Activated effector memory CD4-positive, alpha-beta T cell treated with anti-CD3 and anti-CD28 coated beads, Interleukin-2, amount 50 U/mL, for 16 hours (primary cell): ENCODE measurements around the gene UBL3.

Experiments
- DNase-seq: peaks from one replicate; pipeline ENCODE4 v3.0.0-alpha.2; 2020

The UBL3 gene

GRCh38 chr13:29805994-29806979, 44.1 kb downstream of the UBL3 start:
- no peak for DNase-seq

DNA sequence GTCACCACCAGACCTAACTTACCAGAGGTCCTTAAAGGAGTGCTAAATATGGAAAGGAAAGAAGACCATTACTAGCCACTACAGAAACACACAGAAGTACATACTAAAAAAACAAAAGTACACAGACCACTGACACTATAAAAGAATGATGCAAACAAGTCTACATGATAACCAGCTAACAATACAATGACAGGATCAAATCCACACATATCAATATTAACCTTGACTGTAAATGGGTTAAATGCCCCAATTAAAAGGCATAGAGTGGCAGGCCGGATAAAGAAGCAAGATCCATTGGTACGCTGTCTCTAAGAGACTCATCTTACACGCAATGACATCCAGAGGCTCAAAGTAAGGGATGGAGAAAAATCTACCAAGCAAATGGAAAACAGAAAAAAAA, 47.2 kb downstream of the UBL3 start:
- no peak for DNase-seq

DNA sequence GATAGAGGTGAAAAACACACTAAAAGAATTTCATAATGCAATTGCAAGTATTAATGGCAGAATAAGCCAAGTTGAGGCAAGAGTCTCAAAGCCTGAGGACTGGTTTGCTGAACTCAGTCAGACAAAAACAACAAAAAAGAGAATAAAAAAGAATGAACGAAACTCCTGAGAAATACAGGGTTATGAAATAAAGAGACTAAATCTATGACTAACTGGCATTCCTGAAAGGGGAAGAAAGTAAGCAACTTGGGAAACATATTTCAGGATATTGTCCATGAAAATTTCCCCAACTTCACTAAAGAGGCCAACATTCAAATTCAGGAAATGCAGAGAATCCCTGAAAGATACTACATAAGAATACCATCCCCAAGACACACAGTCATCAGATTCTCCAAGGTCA, 47.8 kb downstream of the UBL3 start:
- DNase-seq, result no peak

DNA sequence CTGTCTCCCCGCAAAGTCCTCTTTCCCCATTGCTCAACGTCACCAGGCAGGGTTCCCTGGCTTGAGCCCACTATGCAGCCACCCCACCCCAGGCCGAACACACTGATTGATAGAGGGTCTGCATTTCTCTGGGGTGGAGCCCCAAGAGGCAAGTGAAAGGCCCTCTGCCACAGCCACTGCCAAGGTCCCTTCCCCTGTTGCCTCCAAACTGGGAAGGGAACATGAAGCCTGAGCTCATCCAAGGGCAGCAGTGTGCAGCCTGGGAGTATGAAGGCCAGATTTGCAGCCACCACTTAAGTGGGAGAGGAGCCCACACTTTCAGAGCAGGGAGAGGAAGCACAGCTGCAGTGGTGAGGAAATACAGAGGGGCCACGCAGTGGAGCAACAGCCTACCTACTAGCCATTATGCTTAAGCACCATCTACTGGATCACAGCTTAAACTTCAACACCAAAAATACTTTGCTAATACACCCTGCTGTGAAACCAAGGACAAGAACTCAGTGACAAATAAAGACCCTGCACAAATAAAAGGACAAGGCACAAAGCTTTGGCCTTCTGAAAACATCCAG, 48.6 kb downstream of the UBL3 start:
- DNase-seq, result no peak

DNA sequence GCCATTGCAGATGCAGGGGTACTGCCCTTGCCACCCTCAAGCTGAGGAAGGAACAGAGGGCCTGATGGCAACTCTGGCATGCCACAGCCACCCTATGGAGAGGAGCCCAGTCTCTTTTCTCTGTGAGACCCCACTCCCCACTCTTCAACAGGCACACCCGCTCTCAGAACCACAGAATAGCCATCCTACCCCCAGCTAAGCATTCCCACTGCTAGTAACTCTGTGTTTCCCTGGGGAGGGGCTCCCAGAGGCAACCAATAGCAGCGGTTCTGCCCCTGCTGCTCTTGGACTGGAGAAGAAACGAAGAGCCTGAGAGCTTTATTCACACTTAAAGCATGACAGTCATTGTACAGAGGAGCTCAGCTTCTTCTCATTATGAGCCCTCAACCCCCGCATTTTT, 49.3 kb downstream of the UBL3 start:
- DNase-seq, result no peak

DNA sequence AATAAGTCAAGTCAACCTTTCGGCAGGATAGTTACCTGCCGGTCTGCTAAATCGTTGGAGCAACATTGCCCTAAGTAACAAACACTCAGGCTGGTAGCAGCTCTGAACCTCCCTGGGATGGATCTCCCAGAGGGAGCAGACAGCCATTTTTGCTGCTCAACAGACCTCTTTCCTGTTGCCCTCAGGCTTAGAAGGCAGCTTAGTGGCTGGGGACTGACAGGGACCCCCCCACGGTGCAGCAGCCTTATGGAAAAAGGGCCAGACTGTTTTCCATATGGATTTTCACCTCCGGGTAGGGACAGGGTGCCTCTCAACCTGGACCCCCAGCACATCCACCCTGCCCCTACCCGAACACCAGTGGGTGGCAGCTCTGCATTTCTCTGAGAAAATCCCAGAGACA, 49.7 kb downstream of the UBL3 start:
- no peak for DNase-seq

DNA sequence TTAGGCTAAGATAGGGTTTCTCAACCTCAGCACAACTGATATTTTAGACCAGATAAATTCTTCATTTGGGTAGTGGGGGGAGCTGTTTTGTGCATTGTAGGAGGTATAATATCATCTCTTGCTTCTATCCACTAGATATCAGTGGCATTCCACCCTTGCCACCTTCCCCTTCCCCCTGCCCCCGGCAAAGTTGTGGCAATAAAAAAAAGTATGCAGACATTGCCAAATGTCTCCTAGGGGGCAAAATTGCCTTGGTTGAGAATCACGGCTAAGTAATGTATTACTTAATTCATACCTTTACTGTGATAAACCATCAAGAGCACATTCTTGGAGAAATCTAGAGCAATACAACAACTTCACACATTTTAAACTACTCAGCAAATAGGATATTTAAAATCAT, 51.4 kb downstream of the UBL3 start:
- DNase-seq, result no peak

GRCh38 chr13:29791997-29792780, 58.2 kb downstream of the UBL3 start:
- DNase-seq, result no peak

DNA sequence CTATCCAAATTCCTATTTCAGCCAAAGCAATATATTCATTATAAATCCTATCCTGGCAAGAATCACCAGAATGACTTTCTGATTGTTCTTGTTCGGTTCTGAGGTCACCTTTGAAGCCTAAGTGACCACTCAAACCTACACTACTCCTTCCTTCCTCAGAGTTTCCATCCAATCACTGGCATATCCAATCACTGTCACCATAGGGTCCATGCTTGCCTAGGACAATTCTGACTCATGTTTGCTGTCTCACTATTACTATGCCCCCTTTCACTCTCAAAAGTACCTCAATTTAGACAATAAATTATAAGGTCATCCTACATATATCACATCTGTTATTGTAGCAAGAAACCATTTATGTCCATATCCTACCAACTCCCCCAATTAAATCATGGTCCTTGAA, 58.9 kb downstream of the UBL3 start:
- no peak for DNase-seq

DNA sequence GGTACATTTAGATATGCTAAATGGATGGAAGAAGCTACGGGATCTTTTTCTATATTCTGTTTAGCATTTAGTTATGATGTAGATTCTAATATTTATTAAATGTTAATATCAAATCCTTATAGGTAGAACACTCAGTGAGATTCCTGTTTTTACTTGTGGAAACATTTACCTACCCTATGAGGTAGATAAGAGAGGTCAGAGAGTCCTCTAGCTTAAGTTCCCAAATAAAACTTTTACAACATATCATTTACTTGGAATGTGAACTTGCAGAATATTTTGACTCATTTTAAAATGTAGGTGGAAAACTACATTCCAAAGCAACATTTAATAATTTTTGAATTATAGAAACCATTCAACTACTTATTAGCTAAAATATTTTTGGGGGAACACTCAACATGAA, 63.7 kb downstream of the UBL3 start:
- DNase-seq, result no peak

DNA sequence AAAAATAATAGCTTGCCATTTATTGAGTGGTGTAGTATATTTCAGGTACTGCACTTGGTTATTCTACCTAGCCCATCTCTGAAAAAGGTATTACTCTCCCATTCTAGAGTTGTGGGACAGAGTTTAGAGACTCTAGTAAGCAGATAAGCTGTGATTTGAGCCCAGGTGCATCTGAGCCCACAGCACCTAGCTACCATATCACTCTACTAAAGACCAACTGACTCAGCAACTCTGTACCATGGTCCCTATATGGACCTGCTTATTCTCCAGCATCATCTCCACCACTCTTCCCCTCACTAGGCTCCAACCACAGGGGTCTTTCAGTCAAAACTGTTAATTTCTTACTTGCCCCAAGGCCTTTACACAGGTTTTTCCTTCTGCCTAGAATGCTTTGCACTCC, 64.4 kb downstream of the UBL3 start:
- no peak for DNase-seq

GRCh38 chr13:29782798-29783197, 67.6 kb downstream of the UBL3 start:
- no peak for DNase-seq

DNA sequence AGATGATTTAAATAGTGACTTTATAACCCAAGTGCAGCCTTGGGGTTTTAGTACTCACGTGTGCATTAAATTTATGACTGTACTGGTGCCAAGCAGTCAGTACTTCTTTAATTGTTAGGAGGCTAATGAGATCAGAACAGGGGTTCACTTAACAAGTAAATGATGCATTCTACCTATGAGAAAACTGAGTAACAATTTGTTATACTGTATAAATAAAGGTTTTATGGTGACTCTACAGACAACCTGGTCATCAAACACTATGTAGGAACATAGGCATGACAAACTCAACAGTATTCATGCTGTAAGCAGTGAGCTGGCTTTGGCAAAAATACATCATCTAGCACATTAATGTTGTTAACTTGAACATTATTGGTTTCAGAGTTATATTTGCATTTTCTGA, 75.6 kb downstream of the UBL3 start:
- DNase-seq, result no peak

DNA sequence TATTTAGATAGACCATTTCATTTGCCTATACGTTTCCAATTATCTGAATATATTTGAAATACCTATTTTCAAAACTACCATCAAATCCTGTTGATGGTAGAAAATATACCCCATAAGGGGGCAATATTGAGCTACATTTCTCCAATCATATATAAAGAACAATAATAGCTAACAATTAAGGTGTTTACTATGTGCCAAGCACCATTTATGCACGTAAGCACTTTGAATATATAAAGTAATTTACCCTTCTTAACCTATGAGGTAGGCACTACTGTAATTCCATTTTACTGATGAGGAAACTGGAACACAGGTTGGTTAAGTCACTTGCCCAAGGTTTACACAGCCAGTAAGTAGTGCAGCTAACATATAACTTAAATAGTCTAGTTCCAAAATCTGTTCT, 79.2 kb downstream of the UBL3 start:
- DNase-seq, result no peak

DNA sequence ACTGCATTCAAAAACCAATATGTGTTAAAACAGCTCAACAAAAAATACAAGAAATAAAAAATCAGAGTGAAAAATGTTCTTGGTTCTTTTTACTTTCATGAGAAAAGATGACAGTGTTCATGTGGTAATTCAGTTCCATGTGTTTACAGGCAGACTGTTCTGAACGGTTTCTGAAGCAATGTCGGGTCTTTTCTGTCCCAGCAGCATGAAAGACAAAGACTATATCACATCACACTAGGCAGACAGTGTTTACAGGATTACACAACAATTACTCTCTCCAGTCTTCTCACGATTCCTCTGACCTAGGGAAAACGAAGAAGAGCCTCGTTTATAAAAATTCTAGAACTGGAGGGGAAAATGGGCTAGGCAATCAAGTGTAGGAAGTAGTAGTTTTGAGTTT, 83.4 kb downstream of the UBL3 start:
- DNase-seq, result no peak

DNA sequence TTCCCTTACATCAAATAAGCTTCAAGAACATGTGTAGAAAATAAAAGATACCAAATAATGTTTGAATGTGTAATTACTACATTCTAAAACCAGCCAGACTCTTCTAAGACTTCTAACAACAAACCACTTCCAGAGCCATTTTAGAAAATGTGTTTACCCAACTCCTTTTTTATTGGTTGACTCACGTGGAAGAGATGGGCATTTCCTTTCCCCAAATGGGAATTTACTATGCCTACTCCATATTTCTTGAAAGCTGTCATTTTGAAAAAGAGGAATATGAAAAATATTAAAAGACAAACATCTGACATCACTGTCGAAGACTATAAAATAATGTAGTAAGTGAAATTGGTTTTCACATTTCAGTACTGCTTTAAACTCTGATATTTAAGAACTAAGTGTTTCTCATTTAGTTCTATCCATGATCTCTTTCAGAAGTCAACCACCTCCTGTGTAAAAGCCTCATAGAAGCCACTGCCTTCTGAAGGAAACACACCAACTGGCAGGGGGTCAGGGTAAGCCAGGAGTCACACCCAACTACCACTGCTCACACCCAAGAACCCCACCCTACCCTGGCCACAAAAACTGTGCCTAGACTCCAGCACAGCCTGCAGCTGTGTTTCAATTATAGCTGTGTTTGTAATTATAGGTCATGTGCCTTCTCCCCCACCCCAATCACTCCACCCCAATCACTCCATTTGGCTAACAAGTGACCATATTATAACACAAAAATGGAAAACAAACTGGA, 86.8 kb downstream of the UBL3 start:
- no peak for DNase-seq

- no peak for DNase-seq
Measured at GRCh38 chr13:29761815-29762214, 88.6 kb downstream of the UBL3 start.

DNA sequence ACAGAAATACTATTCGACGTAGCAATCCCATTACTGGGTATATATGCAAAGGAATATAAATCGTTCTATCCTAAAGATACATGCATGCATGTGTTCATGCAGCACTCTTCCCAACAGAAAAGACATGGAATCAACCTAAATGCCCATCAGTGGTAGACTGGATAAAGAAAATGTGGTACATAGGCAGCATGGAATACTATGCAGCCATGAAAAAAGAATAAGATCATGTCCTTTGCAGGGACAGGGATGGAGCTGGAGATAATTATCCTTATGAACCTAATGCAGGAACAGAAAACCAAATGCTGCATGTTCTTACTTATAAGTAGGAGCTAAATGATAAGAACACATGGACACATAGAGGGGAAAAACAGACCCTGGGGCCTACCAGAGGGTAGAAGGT, 89.3 kb downstream of the UBL3 start:
- DNase-seq, result no peak

- DNase-seq, result no peak
Measured at GRCh38 chr13:29760544-29760943, 89.9 kb downstream of the UBL3 start.

GRCh38 chr13:29758531-29759114, 91.8 kb downstream of the UBL3 start:
- DNase-seq, result peak; percentile 86

DNA sequence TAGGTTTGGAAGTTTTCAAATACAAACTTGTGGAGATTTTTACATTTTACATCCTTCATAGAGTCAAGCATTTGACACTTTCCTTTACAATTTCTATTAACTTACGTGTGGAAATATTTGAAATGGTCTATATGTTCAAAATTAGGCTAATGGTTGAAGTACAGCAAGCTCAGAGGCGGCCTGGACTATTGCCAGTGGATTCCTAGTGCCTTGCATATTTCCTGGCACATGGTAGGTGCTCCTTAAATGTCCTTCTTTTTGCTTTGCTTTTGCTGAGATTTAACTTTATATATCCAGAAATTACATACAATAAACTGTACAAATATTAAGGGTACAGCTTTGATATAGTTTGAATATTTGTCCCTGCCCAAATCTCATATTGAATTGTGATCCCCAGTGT, 93.9 kb downstream of the UBL3 start:
- no peak for DNase-seq

DNA sequence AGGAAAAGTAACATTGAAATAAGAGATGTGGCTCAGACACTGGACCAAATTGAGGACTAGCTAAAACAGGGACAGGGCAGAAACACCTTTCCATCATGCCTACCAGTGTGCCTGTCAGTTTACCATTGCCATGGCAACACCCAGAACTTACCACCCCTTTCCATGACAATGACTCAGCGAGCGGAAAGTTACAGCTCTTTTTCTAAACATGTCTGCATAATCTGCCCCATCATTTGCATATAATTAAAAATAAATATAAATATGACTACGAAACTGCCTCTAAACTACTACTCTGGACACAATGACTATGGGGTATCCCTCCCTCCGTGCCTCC, 96.0 kb downstream of the UBL3 start:
- no peak for DNase-seq
